SK-MEL-5 (cell line): ENCODE results near the gene PRPF6. TPM values are rescaled to one million over a fixed set of nuclear protein-coding genes. Genes with fewer than 3 reads are reported as not detected.

Experiments
- DNase-seq: peaks from one replicate; pipeline ENCODE4 v3.0.0-alpha.2; 2016; ENCODE audit warnings: low read depth, low spot score
- in situ Hi-C: cut with HindIII; loops from 2 replicates; pipeline ENCODE4 v1.10.0; 2016; ENCODE audit warnings: low sequenced_read_pairs, high pct_unique_total_duplicates, low pct_unique_long_range_greater_than_20kb
- total RNA-seq: library from RNA; depleted of rRNA; stranded (reverse); fragments of >200 nt; shearing (Covaris generic); gene quantifications from 2 replicates; pipeline ENCODE4 v1.2.3, GENCODE V29; 2014

The PRPF6 gene
- total RNA-seq, 1 experiment from 2014 or later = 71.3 TPM

- in situ Hi-C loops = no loop called here
- DNase-seq = no peak
Measured at GRCh38 chr20:64023361-64024140, 42.6 kb downstream of the PRPF6 start.

- DNase-seq = peak; percentile 75
- in situ Hi-C loops = no loop called here
Measured at GRCh38 chr20:64024141-64024990, 43.4 kb downstream of the PRPF6 start.

- in situ Hi-C loops = no loop called here
- DNase-seq = no peak
Measured at GRCh38 chr20:64025101-64025825, 44.3 kb downstream of the PRPF6 start.

GRCh38 chr20:64025826-64026412 is 45.0 kb downstream of the PRPF6 start:
- no peak for DNase-seq
- in situ Hi-C loops = no loop called here

GRCh38 chr20:64027981-64028685 is 47.2 kb downstream of the PRPF6 start:
- in situ Hi-C loops = no loop called here
- DNase-seq = no peak

GRCh38 chr20:64029293-64030117 is 48.6 kb downstream of the PRPF6 start:
- DNase-seq = no peak
- in situ Hi-C loops = no loop called here

- DNase-seq = no peak
- in situ Hi-C loops = no loop called here
Measured at GRCh38 chr20:64030371-64031134, 49.6 kb downstream of the PRPF6 start.

GRCh38 chr20:64031822-64032314 is 50.9 kb downstream of the PRPF6 start:
- no peak for DNase-seq
- in situ Hi-C loops = no loop called here

- in situ Hi-C loops = no loop called here
Measured at GRCh38 chr20:64032706-64033624, 52.0 kb downstream of the PRPF6 start.

GRCh38 chr20:64033981-64034493 is 53.1 kb downstream of the PRPF6 start:
- DNase-seq = no peak
- in situ Hi-C loops = no loop called here

More at GRCh38 chr20:64032706-64033624, 52.0 kb downstream of the PRPF6 start:
- DNase-seq = no peak

GRCh38 chr20:64035066-64035932 is 54.4 kb downstream of the PRPF6 start:
- DNase-seq = no peak
- in situ Hi-C loops = no loop called here

- DNase-seq = no peak
- in situ Hi-C loops = no loop called here
Measured at GRCh38 chr20:64035933-64036345, 55.0 kb downstream of the PRPF6 start, which contains the start of gene C20orf204. Gene C20orf204 (plus strand): TSS chr20:64036182. CDS start chr20:64036324, 142 bp downstream.

GRCh38 chr20:64036346-64037198 is 55.6 kb downstream of the PRPF6 start:
- no peak for DNase-seq
- in situ Hi-C loops = no loop called here
